CD4-positive, alpha-beta T cell treated with Interleukin-6 for 4 hours (primary cell): ENCODE measurements around the gene TBC1D14.

Source experiments
- DNase-seq: peaks from one replicate; pipeline ENCODE4 v3.0.0-alpha.2; 2020; ENCODE audit warnings: mixed read lengths

The TBC1D14 gene

GRCh38 chr4:7002336-7002735 lies 92.7 kb downstream of the TBC1D14 start:
- no peak for DNase-seq

- no peak for DNase-seq
Observed at GRCh38 chr4:7003176-7003878, 93.7 kb downstream of the TBC1D14 start.

GRCh38 chr4:7003879-7004240 lies 94.2 kb downstream of the TBC1D14 start:
- DNase-seq, result no peak

- DNase-seq, result no peak
Observed at GRCh38 chr4:7004331-7004730, 94.7 kb downstream of the TBC1D14 start.

GRCh38 chr4:7005571-7005970 lies 95.9 kb downstream of the TBC1D14 start:
- no peak for DNase-seq

DNA sequence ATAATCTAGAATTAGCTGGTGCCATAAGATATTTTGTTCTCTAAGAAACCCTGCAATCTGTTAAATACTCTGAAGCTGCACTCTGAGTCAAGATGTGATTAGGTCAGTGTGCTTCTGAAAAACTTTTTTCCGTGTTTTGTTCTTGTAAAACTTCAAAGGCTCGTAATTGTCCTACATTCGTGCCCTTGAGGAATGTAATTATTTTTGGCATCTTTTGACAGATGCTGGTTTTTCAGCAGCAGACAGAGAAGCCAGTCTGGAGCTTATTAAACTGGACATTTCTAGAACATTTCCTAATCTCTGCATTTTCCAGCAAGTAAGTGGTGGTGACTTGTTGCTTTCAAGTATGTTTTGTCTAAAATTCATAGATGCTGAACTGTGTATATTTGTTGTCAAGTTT lies 96.8 kb downstream of the TBC1D14 start:
- no peak for DNase-seq

- DNase-seq, result no peak
Observed at GRCh38 chr4:7007142-7007907, 97.7 kb downstream of the TBC1D14 start.

DNA sequence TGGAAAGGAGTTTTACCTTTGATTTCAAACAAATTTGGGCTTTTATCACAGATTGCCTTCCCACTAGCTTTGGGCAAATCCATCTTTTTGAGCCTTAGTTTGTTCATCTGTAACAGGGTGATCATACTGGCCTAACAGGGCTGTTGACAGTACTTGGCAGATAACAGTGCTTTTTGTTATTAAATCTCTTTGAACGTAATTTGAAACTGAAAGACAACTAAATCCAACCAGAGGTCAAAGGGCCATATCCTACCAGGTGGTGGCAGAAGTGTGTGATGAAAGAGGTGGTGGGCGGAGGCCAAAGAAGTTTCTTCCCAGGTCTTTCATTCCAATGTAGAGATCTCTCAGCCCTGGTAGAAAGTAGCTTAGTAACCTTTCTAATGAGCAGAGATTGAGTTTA lies 98.3 kb downstream of the TBC1D14 start:
- DNase-seq, result no peak

- DNase-seq, result no peak
Observed at GRCh38 chr4:7009564-7009963, 99.9 kb downstream of the TBC1D14 start.

GRCh38 chr4:7013175-7013574 lies 103.5 kb downstream of the TBC1D14 start:
- DNase-seq, result no peak

- no peak for DNase-seq
Observed at GRCh38 chr4:7014815-7015214, 105.2 kb downstream of the TBC1D14 start.

DNA sequence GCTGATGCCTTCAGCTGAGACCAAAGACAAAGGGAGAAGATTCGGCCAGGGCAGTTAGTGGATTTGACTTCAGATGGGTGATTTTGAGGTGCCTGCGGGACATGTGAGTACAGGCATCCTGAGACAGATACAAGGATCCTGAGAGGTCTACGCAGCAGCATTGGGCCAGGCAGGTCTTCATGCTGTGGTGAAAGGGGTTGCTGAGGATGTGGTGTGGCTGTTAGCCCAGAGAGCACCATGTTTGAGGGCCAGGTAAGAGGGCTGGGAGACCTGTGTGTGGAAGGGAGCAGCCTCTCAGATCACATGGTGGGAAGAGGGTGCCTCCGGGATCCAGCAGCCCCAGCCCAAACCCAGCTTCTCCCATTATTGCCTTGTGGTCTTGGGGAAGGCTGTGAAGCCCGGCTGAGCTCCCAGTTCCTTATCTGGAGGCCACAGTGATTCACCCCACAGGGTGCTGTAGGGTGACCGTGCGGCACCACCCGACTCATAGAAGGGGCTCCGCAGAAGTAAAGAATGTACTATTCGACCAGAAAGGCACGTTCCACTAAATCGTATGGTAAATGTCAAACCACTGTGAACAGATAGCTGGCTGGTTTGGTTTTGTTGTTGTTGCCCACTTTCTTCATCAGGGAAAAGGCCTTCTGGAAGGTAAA lies 105.9 kb downstream of the TBC1D14 start:
- no peak for DNase-seq

DNA sequence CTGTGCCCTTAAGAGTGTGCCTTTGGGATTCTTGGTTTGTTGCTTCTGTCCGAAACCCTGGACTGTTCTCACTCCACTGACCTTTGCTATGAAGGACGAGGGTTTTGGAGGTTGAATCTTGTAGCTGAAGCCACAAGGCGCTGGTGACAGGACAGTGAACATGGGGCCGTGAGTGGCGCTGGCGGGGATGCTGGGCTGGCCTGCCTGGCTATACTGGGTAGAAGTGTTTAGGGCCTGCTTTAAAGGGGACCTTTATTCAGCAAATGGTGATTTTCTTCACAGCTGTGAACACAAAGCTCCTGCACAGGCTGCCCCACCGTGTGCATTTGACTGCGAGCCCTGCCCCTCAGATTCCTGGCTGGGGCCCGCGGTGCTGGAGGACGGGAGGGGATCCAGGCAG lies 106.5 kb downstream of the TBC1D14 start:
- DNase-seq, result no peak

DNA sequence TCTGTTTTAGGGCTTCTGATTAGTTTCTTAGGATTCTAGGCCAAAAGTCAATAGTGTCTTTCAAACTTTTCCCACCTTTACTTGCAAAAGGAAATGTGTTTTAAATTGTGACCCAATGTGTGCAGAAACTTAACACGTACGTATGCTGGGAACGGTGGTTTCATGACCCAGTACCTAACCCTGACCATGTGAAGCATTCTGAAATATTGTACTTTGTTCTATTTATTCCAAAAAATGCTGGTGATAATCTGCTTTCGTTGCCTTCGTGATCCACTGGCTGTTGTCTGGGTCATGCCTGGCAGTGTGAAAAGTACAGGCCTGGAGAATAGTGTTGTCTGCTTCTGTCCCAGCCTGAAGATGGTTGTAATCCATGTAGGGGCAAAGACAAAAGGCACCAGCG lies 106.9 kb downstream of the TBC1D14 start:
- DNase-seq, result no peak

- DNase-seq, result no peak
Observed at GRCh38 chr4:7017446-7018048, 107.9 kb downstream of the TBC1D14 start.

GRCh38 chr4:7018281-7018680 lies 108.7 kb downstream of the TBC1D14 start:
- no peak for DNase-seq

GRCh38 chr4:7019367-7019766 lies 109.7 kb downstream of the TBC1D14 start:
- DNase-seq, result no peak

DNA sequence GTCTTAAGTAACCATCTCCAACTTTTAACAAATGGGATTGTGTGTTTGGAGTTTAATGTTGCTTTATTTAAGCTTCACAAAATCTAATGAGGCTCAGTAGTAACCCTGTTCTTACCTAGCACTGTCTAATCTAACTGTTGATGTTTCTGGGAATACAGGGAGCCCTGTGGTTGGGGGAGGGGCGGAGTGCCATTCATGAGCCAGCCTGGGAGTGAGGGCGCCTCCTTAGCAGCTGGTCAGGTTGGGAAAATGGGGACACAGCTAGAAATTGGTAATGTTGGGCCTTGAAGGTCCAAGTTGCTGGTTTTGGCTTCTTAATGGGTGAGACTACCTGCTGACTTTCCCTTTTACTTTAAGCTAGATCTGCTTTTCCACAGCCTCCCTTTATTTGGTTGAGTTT lies 110.7 kb downstream of the TBC1D14 start:
- DNase-seq, result no peak

- DNase-seq, result no peak
Observed at GRCh38 chr4:7020856-7021255, 111.2 kb downstream of the TBC1D14 start.

GRCh38 chr4:7021355-7021754 lies 111.7 kb downstream of the TBC1D14 start:
- DNase-seq, result no peak

- DNase-seq, result no peak
Observed at GRCh38 chr4:7021930-7022664, 112.5 kb downstream of the TBC1D14 start.

DNA sequence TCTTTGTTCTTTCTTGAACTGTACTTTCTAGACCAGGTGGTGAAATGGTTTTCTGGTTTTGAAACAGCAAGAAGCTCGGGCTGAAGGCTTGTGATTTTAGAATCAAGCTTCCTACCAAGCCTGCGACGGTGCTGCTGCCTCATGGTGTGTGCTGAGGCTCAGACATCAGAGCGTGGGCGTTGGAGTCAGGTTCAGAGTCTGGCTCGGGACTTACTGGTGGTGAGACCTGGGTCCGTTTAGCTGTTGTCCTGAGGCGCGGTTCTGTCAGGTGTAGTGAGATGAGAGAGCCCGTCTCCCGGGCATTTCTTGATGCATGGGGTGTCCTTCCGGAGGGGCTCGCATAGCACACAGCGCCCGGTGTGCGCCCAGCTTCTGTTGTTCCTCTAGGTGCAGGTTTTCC lies 113.9 kb downstream of the TBC1D14 start:
- no peak for DNase-seq

GRCh38 chr4:7023901-7024300 lies 114.3 kb downstream of the TBC1D14 start:
- DNase-seq, result no peak
